Neural cell (in vitro differentiated cells): Measurements from ENCODE around the gene NAV1. TPM values are rescaled to one million over a fixed set of nuclear protein-coding genes. Genes with fewer than 3 reads are reported as not detected.

ENCODE experiments used
- H2AFZ ChIP-seq: fragments of 200-600, 300-800 bp; sonication (generic), shearing (Covaris generic); 2 replicates; pipeline ENCODE4 v1.6.0; 2014; ENCODE audit warnings: low read depth, mild to moderate bottlenecking, antibody characterized with exemption, low read length, moderate library complexity
- H3F3A ChIP-seq: fragments of 200-600 bp; shearing (Covaris generic); 2 replicates; pipeline ENCODE4 v1.6.1; 2016; ENCODE audit warnings: mild to moderate bottlenecking, moderate library complexity, mixed read lengths, antibody characterized with exemption, low read length; ENCODE audit not compliant: insufficient read depth, poor library complexity, severe bottlenecking
- H3K27ac ChIP-seq: fragments of 200-600, 300-800 bp; sonication (generic), shearing (Covaris generic); 2 replicates; pipeline ENCODE4 v1.5.1; 2014; ENCODE audit warnings: mild to moderate bottlenecking, low read length, moderate library complexity
- H3K27me3 ChIP-seq: fragments of 300-800, 200-600 bp; sonication (generic), shearing (Covaris generic); 2 replicates; pipeline ENCODE4 v1.6.0; 2014; ENCODE audit warnings: mild to moderate bottlenecking, low read depth, low read length, moderate library complexity; ENCODE audit not compliant: insufficient read depth
- H3K36me3 ChIP-seq: fragments of 300-800, 200-600 bp; sonication (generic), shearing (Covaris generic); 2 replicates; pipeline ENCODE4 v1.5.1; 2014; ENCODE audit warnings: mild to moderate bottlenecking, antibody characterized with exemption, low read length, moderate library complexity; ENCODE audit not compliant: insufficient read depth
- H3K4me2 ChIP-seq: fragments of 300-800, 200-600 bp; sonication (generic), shearing (Covaris generic); 2 replicates; pipeline ENCODE4 v1.6.0; 2014; ENCODE audit warnings: mild to moderate bottlenecking, low read length
- H3K4me3 ChIP-seq: fragments of 300-800, 200-600 bp; sonication (generic), shearing (Covaris generic); 2 replicates; pipeline ENCODE4 v1.5.1; 2014; ENCODE audit warnings: mild to moderate bottlenecking, low read length, moderate library complexity
- H3K79me2 ChIP-seq: fragments of 200-600 bp; shearing (Covaris generic); replicated peaks from 2 replicates; pipeline ENCODE4 v1.6.0; 2014; ENCODE audit warnings: mild to moderate bottlenecking, low read length, moderate library complexity; ENCODE audit not compliant: insufficient read depth
- H3K9ac ChIP-seq: fragments of 300-800, 200-600 bp; sonication (generic), shearing (Covaris generic); 2 replicates; pipeline ENCODE4 v1.6.1; 2016; ENCODE audit warnings: mild to moderate bottlenecking, low read length, mixed read lengths
- H3K9me2 ChIP-seq: fragments of 200-600 bp; shearing (Covaris generic); 2 replicates; pipeline ENCODE4 v1.6.1; 2016; ENCODE audit warnings: mild to moderate bottlenecking, low read length, mixed read lengths; ENCODE audit not compliant: insufficient read depth
- H3K9me3 ChIP-seq: fragments of 200-600, 300-800 bp; sonication (generic), shearing (Covaris generic); 2 replicates; pipeline ENCODE4 v1.6.1; 2016; ENCODE audit warnings: mild to moderate bottlenecking, mixed run types, low read length, moderate library complexity, mixed read lengths
- H4K20me1 ChIP-seq: fragments of 200-600 bp; shearing (Covaris generic); 2 replicates; pipeline ENCODE4 v1.6.1; 2016; ENCODE audit warnings: mild to moderate bottlenecking, mixed run types; ENCODE audit not compliant: insufficient read depth
- EP300 ChIP-seq: fragments of 450-650 bp; conservative IDR thresholded peaks from 2 replicates; pipeline ENCODE4 v1.6.1; 2014; ENCODE audit warnings: antibody characterized with exemption, mild to moderate bottlenecking, moderate library complexity; ENCODE audit not compliant: poor library complexity, severe bottlenecking
- EZH2 ChIP-seq: fragments of 200-600, 300-800 bp; shearing (Covaris generic), sonication (generic); IDR thresholded peaks from 2 replicates; pipeline ENCODE4 v1.6.1; 2014; ENCODE audit warnings: antibody characterized with exemption, low read length, borderline replicate concordance, mild to moderate bottlenecking; ENCODE audit not compliant: insufficient read depth, poor library complexity, severe bottlenecking
- MXI1 ChIP-seq: fragments of 450-650 bp; conservative IDR thresholded peaks from 2 replicates; pipeline ENCODE4 v1.6.1; 2014; ENCODE audit warnings: antibody characterized with exemption, mild to moderate bottlenecking; ENCODE audit not compliant: poor library complexity, severe bottlenecking
- POLR2AphosphoS5 ChIP-seq: IDR thresholded peaks from 2 replicates; pipeline ENCODE4 v1.6.1; 2012
- RAD21 ChIP-seq: fragments of 450-650 bp; conservative IDR thresholded peaks from 2 replicates; pipeline ENCODE4 v1.6.1; 2014; ENCODE audit warnings: antibody characterized with exemption, mild to moderate bottlenecking, moderate library complexity
- SMC3 ChIP-seq: fragments of 450-650 bp; conservative IDR thresholded peaks from 2 replicates; pipeline ENCODE4 v1.6.1; 2014; ENCODE audit warnings: antibody characterized with exemption, mild to moderate bottlenecking, moderate library complexity; ENCODE audit not compliant: poor library complexity
- TAF1 ChIP-seq: IDR thresholded peaks from 2 replicates; pipeline ENCODE4 v1.6.1; 2012; ENCODE audit warnings: low read depth
- polyA plus RNA-seq: library from polyadenylated mRNA; depleted of rRNA; stranded (reverse); fragments of >200 nt; gene quantifications from 2 replicates; pipeline ENCODE4 v1.2.3, GENCODE V29; 2014
- TF ChIP-seq, protein P1 (sequence below): IDR thresholded peaks from 2 replicates; pipeline ENCODE4 v1.6.1; 2012; ENCODE audit warnings: borderline replicate concordance
- TF ChIP-seq, protein P2 (sequence below): fragments of 450-650 bp; IDR thresholded peaks from 2 replicates; pipeline ENCODE4 v1.5.1; 2014; ENCODE audit warnings: antibody characterized with exemption, mild to moderate bottlenecking, moderate library complexity; ENCODE audit not compliant: poor library complexity, severe bottlenecking

Gene NAV1
- polyA plus RNA-seq, 1 donor from 2014 or later: 33.2 TPM

DNA sequence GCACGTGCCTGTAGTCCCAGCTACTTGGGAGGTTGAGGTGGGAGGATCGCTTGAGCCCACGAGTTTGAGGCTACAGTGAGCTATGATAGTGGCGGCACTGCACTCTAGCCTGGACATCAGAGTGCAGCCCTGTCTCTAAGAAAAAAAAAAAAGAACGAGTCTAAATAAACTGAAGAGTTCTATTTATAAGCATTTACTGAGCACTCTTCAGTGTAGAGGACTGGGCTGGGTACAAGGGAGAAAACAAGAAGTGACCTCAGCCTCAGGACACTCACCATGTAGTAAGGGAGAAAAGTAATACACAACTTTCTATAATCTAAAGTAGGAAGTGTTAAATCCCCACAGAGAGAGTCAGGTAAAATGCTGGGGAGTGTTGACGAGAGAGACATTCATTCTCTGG, 35.0 kb downstream of the NAV1 start:
- no peaks in the 10 kb centered on the region for H4K20me1 ChIP-seq
- no peaks in the 10 kb centered on the region for H3K79me2 ChIP-seq
- no peaks in the 10 kb centered on the region for H3K9me3 ChIP-seq
- H3K4me2 ChIP-seq: no peak overlapping the region
- no peaks in the 10 kb centered on the region for H3K27me3 ChIP-seq
- no peak overlapping the region for H3K9ac ChIP-seq
- no peaks in the 10 kb centered on the region for H3F3A ChIP-seq
- no peak overlapping the region for H3K4me3 ChIP-seq
- no peak for TF ChIP-seq RAD21
- H3K27ac ChIP-seq: no peak overlapping the region
- H3K36me3 ChIP-seq: no peaks in the 10 kb centered on the region
- H3K9me2 ChIP-seq: no peaks in the 10 kb centered on the region
- H2AFZ ChIP-seq: no peak overlapping the region

DNA sequence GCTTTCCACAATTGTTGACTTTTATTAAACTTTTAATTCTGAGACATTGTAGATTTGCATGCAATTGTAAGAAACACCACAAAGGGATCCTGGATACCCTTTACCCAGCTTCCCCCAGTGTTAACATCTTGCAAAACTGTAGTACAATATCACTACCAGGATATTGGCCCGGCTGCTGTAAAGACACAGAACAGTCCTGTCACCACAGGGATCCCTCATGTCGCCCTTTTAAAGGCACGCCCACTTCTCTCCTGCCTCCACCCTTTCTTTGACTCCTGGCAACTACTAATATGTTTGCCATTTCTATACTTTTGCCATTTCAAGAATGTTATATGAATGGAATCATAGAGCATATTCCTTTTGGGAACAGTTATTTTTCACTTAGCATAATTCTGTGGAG, 37.0 kb downstream of the NAV1 start:
- Histone ChIP-seq H3K9me2 (no peaks in the 10 kb centered on the region), H3K9ac (no peak overlapping the region), H2AFZ (no peak overlapping the region), H4K20me1 (no peaks in the 10 kb centered on the region), H3K9me3 (no peaks in the 10 kb centered on the region), H3F3A (no peaks in the 10 kb centered on the region), H3K27ac (no peak overlapping the region), H3K4me3 (no peak overlapping the region), H3K4me2 (no peak overlapping the region), H3K36me3 (no peaks in the 10 kb centered on the region), H3K27me3 (no peaks in the 10 kb centered on the region), H3K79me2 (no peaks in the 10 kb centered on the region)
- no peak for TF ChIP-seq MXI1
- no peak for TF ChIP-seq TAF1
- TF ChIP-seq EZH2: no peak
- TF ChIP-seq, protein P1, sequence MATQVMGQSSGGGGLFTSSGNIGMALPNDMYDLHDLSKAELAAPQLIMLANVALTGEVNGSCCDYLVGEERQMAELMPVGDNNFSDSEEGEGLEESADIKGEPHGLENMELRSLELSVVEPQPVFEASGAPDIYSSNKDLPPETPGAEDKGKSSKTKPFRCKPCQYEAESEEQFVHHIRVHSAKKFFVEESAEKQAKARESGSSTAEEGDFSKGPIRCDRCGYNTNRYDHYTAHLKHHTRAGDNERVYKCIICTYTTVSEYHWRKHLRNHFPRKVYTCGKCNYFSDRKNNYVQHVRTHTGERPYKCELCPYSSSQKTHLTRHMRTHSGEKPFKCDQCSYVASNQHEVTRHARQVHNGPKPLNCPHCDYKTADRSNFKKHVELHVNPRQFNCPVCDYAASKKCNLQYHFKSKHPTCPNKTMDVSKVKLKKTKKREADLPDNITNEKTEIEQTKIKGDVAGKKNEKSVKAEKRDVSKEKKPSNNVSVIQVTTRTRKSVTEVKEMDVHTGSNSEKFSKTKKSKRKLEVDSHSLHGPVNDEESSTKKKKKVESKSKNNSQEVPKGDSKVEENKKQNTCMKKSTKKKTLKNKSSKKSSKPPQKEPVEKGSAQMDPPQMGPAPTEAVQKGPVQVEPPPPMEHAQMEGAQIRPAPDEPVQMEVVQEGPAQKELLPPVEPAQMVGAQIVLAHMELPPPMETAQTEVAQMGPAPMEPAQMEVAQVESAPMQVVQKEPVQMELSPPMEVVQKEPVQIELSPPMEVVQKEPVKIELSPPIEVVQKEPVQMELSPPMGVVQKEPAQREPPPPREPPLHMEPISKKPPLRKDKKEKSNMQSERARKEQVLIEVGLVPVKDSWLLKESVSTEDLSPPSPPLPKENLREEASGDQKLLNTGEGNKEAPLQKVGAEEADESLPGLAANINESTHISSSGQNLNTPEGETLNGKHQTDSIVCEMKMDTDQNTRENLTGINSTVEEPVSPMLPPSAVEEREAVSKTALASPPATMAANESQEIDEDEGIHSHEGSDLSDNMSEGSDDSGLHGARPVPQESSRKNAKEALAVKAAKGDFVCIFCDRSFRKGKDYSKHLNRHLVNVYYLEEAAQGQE: no peak
- TF ChIP-seq POLR2AphosphoS5: no peak
- no peak for TF ChIP-seq SMC3
- TF ChIP-seq, protein P2, sequence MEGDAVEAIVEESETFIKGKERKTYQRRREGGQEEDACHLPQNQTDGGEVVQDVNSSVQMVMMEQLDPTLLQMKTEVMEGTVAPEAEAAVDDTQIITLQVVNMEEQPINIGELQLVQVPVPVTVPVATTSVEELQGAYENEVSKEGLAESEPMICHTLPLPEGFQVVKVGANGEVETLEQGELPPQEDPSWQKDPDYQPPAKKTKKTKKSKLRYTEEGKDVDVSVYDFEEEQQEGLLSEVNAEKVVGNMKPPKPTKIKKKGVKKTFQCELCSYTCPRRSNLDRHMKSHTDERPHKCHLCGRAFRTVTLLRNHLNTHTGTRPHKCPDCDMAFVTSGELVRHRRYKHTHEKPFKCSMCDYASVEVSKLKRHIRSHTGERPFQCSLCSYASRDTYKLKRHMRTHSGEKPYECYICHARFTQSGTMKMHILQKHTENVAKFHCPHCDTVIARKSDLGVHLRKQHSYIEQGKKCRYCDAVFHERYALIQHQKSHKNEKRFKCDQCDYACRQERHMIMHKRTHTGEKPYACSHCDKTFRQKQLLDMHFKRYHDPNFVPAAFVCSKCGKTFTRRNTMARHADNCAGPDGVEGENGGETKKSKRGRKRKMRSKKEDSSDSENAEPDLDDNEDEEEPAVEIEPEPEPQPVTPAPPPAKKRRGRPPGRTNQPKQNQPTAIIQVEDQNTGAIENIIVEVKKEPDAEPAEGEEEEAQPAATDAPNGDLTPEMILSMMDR: no peak
- TF ChIP-seq EP300: no peak
- TF ChIP-seq RAD21: no peak

DNA sequence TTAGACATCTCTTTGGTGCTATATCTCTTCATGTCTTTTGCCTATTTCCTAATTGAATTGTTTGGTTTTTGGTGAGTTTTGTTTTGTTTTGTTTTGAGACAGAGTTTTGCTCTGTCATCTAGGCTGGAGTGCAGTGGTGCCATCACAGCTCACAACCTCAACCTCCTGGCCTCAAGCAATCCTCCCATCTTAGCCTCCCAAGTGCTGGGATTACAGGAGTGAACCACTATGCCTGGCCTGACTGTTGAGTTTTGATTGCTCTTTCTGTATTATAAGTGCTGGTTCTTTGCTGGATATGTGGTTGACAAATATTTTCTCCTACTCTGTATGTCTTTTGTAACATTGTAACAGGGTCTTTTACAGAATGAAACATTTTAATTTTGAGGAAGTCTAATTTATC, 38.0 kb downstream of the NAV1 start:
- Histone ChIP-seq H3K36me3 (no peaks in the 10 kb centered on the region), H3K9ac (no peak overlapping the region), H3K9me2 (no peaks in the 10 kb centered on the region), H3F3A (no peaks in the 10 kb centered on the region), H4K20me1 (no peaks in the 10 kb centered on the region), H3K79me2 (no peaks in the 10 kb centered on the region), H3K4me3 (no peak overlapping the region), H3K4me2 (no peak overlapping the region), H3K27me3 (no peaks in the 10 kb centered on the region), H2AFZ (no peak overlapping the region), H3K27ac (no peak overlapping the region), H3K9me3 (no peaks in the 10 kb centered on the region)
- TF ChIP-seq MXI1: no peak
- TF ChIP-seq, protein P2: no peak
- TF ChIP-seq POLR2AphosphoS5: no peak
- TF ChIP-seq RAD21: no peak
- TF ChIP-seq EZH2: no peak
- no peak for TF ChIP-seq SMC3
- no peak for TF ChIP-seq EP300
- TF ChIP-seq TAF1: no peak
- TF ChIP-seq, protein P1: no peak
